ENCODE data around the gene BLTP2. TPM values are rescaled to one million over a fixed set of nuclear protein-coding genes. Genes with fewer than 3 reads are reported as not detected.
A peak's percentile ranks its signal among the peaks of the same experiment; 100 is the strongest.

The BLTP2 gene
- polyA plus RNA-seq, 3 donors, result 46.8 to 69.2 (median 53.2) TPM

- Mint-ChIP-seq H3K9me3 (peaks cover 0 to 2% (median 0%) of the 10 kb centered on the region in 7 donors), H3K4me3 (peak overlapping the region; percentile 91 to 94)
Measured at GRCh38 chr17:28598389-28598788, 46.6 kb downstream of the BLTP2 start.

More at GRCh38 chr17:28598389-28598788, 46.6 kb downstream of the BLTP2 start:
- Histone ChIP-seq H3K9ac (ENCODE audit: insufficient read depth, low read length, poor library complexity, severe bottlenecking) (peak overlapping the region; percentile 99), H3K27ac (ENCODE audit: low read depth in 1 of 2, low read length in 2 of 2) (peak overlapping the region; percentile 2 to 100), H3K79me2 (ENCODE audit: insufficient read depth, low read length) (peaks cover 46% of the 10 kb centered on the region), H3K4me3 (replicated peaks in 1 of 3; ENCODE audit: low read depth in 2 of 3, low read length in 3 of 3) (peak overlapping the region; percentile 62 to 82 (median 69)), H2AFZ (ENCODE audit: insufficient read depth, low read depth, low read length, poor library complexity, severe bottlenecking) (peak overlapping the region; percentile 85), H4K20me1 (ENCODE audit: insufficient read depth, low read length) (no peaks in the 10 kb centered on the region), H3K9me3 (replicated peaks in 1 of 2; ENCODE audit: control insufficient read depth in 1 of 2, insufficient read depth in 1 of 2, low read length in 2 of 2) (no peaks in the 10 kb centered on the region), H3K36me3 (replicated peaks in 1 of 2; ENCODE audit: control insufficient read depth in 1 of 2, insufficient read depth in 2 of 2, low read length in 2 of 2) (peaks cover under 1% of the 10 kb centered on the region in 2 donors), H3K27me3 (ENCODE audit: control insufficient read depth in 2 of 2, insufficient read depth in 2 of 2, low read length in 2 of 2) (no peaks in the 10 kb centered on the region), H3K4me1 (ENCODE audit: control insufficient read depth in 1 of 2, insufficient read depth in 2 of 2, low read length in 2 of 2) (peaks cover 20 to 25% of the 10 kb centered on the region in 2 donors), H3K4me2 (replicated peaks; ENCODE audit: extremely low read depth, low read length, poor library complexity, severe bottlenecking) (peak overlapping the region; percentile 87)
- intact Hi-C loops (cut with micrococcal nuclease), result no loop called here
- Mint-ChIP-seq H3K27me3 (ENCODE audit: low read depth in 3 of 3) (peaks cover 0 to 3% (median 0%) of the 10 kb centered on the region in 3 donors), H3K36me3 (peaks cover 3 to 11% of the 10 kb centered on the region in 2 donors), H3K27ac (peak overlapping the region; percentile 96 to 99 (median 97)), H3K4me1 (peaks cover 26% of the 10 kb centered on the region)
- TF ChIP-seq CTCF (IDR thresholded peaks at IDR 0.05), result no peak
- no peak for DNase-seq
- 6% methylated on average over 12 of the region's 17 CpGs for WGBS (ENCODE audit: insufficient coverage)
